GM21786 (cell line): ENCODE results near the gene PIMREG.

Experiments
- ATAC-seq: cut with Tn5 transposase; IDR thresholded peaks from one replicate; pipeline ENCODE4 v1.9.1; 2021; ENCODE audit not compliant: unreplicated experiment

The PIMREG gene, protein sequence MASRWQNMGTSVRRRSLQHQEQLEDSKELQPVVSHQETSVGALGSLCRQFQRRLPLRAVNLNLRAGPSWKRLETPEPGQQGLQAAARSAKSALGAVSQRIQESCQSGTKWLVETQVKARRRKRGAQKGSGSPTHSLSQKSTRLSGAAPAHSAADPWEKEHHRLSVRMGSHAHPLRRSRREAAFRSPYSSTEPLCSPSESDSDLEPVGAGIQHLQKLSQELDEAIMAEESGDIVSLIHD

GRCh38 chr17:6443692-6444570 is at the start of gene PIMREG:
TSS of gene PIMREG (plus strand) at chr17:6444455. CDS start at chr17:6445111, 656 bp downstream.
- peak; percentile 84 for ATAC-seq

- ATAC-seq = no peak
These were observed 45.3 kb upstream of the PIMREG start for GRCh38 chr17:6398955-6399354.

DNA sequence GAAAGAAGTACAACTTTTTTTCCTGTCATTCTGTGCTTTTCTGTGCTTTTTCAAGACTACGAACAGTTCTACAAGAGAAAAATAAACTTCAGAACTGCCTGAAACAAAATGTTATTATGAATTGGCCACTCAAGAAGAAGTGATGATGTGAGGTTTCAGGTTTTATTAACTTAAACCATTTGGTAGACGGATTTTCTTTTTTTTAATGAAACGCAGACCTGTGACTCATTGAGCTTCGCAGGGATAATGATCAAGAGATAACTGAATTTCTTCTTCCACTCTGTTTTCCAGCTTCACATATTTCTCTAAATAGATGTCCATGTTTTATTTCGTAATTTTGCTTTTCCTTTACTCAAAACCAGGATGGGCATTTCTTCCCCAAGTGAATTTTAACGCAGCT is 42.0 kb upstream of the PIMREG start:
- no peak for ATAC-seq

- no peak for ATAC-seq
These were observed 36.0 kb upstream of the PIMREG start for GRCh38 chr17:6408276-6408675.

DNA sequence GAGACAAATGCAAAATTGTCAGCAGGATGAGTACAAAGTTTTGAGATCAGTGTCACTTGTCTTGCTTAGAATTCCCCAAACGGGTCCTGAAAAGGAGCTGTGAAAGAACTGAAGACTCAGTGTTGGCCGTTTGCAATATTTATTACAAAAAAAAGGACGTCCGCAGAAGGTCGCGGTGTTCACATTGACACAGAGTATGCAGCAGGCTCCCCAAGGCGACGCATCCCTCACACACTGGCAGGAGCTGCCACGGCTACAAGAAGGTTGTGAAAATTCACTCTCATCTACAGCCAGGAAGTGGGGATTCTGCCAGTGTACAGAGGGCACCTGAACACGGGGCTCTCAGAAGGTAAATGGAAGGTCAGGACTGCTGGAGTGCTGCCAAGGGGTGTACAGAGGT is 35.5 kb upstream of the PIMREG start:
- ATAC-seq = no peak

DNA sequence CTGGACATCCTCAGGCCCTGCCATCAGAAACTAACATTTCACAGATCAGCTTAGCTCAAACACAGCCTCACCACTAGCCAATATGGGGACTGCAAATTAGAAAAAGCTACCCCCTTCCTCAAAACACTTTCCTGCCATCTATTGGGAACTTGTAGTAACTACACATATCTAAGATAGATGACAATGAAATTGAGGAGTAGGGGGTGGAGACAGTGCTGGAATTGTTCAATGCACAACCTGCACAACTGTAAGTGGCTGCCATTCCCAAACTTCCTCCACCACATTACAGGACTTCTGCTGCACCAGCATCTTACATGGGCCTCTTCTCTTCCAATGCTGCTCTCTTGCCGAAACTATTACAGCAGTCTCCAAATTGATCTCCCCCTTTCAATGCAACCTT is 31.2 kb upstream of the PIMREG start:
- no peak for ATAC-seq

DNA sequence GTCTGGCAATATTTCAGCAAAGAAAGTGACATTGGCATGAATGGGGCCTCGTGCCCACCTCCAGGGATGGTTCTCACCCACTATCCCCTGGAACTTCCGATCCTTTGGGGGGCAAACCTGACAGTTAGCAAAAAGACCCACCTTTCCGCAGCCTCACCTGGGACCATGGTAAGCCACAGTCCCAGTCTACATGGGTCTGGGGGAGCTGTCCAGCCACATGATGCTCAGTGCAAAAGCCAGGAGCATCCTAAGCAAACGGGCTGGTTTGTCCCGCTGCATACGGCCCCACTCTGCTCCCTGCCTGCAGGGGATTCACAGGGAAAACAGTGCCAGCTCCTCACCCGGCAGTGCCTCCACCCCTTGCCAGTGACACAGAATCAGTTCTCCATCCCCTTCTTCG is 28.6 kb upstream of the PIMREG start:
- no peak for ATAC-seq

DNA sequence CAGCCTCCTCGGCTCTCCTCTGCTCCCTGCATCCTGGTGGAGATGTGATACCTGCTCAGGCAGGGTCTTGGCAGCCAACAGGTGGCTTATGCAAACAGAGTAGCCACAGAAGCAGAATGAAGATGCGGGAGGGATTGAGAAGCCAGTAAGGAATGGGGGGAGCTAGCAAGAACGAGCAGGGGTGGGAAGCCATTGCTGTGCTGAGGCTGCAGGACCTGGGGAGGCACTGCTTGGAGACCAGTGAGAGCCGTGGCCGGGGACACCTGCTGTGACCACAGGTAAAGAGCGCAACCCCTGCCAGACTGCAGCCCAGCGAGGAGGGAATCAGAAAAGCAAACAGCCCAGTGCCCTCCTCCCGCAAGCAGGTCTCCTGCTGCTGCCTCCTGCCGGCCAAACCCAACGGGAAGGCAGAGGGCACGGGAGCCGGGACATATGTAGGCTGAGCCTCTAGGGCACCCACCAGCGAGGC is 24.0 kb upstream of the PIMREG start:
- no peak for ATAC-seq

DNA sequence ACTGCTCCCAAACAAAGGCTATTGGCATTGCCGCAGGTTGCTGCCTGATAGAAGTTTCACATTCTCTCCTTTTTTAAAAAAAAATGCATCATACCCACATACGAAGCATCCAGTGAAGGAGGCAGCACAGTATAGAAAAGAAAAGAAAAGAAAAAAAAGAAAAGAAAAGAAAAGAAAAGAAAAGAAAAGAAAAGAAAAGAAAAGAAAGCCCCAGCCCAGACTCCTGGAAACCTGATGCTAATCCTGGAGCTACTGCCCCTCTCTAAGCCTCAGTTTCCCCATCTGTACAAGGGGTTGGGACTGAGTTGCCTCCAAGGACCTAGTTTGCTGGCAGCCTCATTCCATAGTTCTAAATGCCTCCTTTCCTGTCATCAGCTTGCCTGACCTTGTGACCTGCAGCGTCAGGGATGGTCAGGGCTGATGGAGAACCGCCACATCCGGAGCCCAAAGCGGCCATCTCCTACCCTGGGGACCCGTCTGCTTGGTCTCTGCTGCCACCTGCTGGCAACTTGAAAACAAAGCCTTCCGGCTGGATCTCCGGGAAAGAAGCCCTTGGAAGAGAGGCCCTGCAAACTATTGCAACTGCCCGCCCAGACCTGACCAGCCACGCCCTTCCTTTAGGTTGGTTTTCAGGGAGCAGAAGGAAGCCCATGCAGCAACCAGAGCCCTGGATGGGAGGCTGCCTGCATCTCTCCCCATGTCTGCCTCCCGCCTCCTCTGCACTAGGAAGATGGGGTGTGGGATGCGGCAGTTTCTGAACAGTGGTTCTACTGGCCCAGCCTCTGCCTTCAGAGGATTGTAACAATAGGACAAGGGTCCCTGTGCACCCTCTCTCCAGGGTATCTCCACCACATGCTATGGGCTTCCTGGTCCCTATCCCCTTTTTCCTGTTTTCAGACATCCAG is 22.3 kb upstream of the PIMREG start:
- no peak for ATAC-seq

DNA sequence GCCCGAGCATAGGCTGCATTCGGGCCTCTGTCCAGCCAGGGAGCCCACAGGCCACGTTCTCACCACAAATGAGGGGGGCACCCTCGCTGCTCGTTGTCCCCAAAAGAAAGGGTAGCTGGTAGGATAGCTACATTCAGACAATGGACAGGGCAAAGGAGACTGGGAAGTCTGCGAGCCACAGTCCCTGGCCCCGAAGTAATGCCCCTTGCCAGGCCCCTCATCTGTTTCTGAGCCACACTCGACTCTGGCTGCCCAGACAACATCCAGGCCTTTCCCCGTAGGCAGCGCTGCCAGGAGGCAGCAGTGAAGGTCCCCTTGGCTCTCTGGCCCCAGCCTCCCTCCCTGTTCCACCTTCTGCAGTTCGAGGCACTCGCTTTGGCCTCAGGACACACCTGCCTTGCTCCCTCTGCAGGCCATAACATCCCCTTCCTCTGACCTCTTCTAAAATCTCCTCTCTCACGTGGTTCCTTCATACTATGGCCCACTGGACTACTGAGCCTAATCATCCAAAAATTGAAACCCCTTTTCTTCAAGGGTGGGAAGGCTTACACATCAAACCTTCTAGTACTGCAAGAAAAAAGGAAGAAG is 21.5 kb upstream of the PIMREG start:
- ATAC-seq = no peak

- no peak for ATAC-seq
These were observed 20.3 kb upstream of the PIMREG start for GRCh38 chr17:6423931-6424330.

- ATAC-seq = no peak
These were observed 18.8 kb upstream of the PIMREG start for GRCh38 chr17:6425407-6425806.

DNA sequence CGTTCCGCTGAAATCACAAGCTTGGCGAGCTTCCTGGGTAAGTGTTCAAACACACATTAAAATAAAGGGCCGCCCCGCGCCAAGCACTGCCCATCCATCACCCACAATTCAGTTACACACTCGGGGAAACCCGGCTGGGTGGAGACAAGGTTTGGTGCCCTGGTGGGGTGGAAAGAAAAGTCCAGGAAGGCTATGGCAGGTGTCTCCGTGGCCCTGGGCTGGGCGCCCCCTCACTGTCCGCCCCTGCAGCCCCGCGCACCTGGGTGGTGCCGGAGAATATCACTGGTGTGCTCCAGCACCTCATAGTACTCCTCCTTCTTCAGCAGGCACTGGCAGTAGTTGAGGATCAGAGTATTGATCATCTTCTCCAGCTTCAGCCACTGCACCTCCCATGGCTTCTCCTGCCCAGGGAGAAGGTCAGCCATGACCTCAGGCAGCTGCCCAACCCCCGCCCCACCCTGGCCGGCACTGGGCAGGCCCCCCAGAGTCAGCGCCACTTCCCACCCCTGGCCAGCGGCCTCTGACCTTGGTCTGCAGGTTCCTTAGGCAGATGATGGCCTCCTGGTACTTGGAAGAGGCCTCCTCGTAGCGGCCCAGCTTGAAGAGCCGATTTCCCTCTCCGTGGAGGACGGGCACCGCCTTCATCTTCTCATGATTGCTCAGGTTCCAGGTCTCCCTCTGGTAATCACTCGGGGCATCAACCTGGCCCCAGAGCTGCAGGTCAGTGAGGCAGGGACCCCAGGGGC is 17.7 kb upstream of the PIMREG start:
- ATAC-seq = no peak

- ATAC-seq = no peak
These were observed 16.9 kb upstream of the PIMREG start for GRCh38 chr17:6427279-6427781.

- ATAC-seq = no peak
These were observed 15.9 kb upstream of the PIMREG start for GRCh38 chr17:6428207-6428965.

DNA sequence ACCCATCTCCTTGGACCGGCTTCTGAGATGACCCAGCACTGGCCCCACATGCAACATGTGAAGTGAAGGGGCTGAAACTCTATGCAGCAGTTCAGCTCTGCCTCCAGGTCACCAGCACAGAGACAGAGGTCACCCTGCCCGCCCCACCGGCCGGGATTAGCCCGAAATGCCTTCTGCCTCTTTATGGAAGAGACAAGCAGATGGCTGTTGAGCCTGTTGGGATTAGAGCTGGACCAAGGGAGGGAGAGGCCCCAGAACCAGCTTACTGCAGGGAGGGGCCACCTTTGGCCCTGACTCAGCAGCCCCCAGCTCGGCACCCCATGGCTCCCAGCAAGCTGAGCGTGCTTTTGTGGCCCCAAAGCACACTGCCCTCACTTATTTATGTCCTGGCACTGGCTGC is 15.0 kb upstream of the PIMREG start:
- ATAC-seq = no peak

GRCh38 chr17:6430769-6431168 is 13.5 kb upstream of the PIMREG start:
- no peak for ATAC-seq

DNA sequence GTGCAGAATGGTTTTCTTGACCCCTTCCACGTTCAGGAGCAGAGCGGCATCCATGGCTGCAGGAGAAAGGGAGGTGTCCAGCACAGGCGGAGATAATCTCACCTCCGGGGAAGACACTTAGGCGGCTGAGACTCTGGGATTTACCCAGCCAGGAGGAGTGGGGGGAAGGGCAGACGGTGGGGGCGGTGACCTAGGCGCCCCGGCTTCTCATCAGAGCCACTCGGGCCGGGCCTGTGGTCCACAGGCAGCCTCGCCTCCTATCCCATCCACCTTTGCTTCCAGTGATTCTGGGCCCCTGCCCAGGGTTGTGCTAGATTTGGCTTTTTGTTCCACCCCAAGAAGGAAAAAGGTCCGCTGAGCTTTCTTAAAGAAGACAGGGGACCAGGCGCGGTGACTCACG is 9.2 kb upstream of the PIMREG start, which contains the start of gene AIPL1:
Gene AIPL1, minus strand, starts transcription at position 71 of the 400 bp plus-strand sequence. Its CDS starts 17 bp downstream, at position 54.
- ATAC-seq = no peak

DNA sequence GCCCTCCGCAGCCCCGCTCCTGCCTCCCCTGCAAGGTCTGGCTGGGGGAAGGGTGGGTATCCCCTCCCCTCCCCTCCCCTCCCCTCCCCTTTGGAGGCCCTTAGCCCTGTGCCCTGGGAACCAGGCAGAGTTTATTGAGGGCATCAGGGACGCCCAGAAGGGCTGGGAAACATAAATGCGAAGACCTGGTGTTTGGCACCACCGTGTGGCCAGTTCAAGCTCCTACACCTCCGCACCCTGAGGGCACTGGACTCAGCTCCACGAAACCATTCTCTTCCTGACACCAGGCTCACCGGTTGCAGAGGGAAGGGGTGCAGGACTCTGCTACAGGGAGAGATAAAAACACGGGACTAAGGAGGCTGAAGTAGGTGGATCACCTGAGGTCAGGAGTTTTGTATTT is 8.3 kb upstream of the PIMREG start:
- no peak for ATAC-seq
